ENCODE data around the gene MRPS15.
"Not testable (repeated sequence)": the region's sequence is repeated elsewhere in the genome, so short reads cannot be mapped to it uniquely, and the experiment has no call there.

MRPS15 gene

DNA sequence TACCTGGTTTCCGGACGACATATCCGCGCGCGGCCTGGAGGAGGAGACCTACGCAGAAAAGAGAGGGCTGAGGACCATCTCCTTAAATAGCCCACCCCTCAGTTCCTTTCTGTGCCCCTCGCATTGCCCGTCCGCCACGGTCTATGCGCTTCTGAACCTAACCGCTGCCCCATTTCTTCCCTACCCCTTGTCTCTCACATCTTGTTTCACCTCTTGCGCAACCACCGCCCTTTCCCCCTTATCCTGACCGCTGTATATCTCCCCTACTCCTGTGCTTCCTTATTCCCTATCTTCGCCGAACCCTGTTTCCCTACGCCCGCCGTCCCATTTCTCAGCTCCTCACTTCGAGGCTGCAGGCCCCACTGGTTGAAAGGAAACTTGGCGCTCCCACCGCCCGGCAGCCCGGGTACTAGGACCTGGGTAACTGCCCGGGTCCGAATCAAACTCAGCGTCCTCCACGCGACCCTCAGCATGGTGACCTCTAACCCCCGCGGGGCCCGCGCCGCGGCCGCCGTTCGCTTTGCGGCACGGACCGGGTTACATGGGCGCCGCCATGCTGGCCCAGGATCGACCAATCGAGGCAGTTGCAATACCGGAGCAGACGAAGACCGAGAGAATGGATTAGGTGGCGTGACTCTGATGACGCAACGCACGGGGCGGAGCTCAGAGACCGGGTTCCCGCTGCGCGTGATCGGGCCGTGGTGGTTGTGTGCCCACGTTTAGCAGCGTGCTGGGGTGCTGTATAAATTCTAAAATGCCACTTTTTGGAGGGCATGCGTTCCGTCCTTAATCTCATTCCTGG, at the start of gene MRPS15:
Gene MRPS15, minus strand, starts transcription at position 582 of the 802 bp plus-strand sequence. Its CDS starts 109 bp downstream, at position 473.
- DNase-seq (ENCODE audit: low read depth in 2 of 2), result peak; percentile 91 to 94

DNA sequence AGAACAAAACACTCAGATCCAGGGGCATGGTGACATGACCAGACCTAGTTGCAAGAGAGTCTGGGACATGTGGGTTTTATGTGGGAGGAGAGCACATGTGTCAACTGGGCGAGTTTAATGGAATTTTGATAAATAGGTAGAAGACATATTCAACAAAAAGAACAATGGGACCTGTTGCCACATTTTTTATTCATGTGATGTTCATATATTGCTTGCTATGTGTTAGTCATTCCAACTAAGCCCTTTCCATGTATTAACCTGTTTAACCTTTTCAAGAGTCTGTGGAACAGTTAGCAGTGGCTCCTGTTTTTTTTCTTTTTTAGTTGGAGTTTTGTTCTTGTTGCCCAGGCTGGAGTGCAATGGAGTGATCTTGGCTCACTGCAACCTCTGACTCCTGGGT, 48.7 kb upstream of the MRPS15 start:
- DNase-seq (ENCODE audit: low read depth in 2 of 2), result no peak

DNA sequence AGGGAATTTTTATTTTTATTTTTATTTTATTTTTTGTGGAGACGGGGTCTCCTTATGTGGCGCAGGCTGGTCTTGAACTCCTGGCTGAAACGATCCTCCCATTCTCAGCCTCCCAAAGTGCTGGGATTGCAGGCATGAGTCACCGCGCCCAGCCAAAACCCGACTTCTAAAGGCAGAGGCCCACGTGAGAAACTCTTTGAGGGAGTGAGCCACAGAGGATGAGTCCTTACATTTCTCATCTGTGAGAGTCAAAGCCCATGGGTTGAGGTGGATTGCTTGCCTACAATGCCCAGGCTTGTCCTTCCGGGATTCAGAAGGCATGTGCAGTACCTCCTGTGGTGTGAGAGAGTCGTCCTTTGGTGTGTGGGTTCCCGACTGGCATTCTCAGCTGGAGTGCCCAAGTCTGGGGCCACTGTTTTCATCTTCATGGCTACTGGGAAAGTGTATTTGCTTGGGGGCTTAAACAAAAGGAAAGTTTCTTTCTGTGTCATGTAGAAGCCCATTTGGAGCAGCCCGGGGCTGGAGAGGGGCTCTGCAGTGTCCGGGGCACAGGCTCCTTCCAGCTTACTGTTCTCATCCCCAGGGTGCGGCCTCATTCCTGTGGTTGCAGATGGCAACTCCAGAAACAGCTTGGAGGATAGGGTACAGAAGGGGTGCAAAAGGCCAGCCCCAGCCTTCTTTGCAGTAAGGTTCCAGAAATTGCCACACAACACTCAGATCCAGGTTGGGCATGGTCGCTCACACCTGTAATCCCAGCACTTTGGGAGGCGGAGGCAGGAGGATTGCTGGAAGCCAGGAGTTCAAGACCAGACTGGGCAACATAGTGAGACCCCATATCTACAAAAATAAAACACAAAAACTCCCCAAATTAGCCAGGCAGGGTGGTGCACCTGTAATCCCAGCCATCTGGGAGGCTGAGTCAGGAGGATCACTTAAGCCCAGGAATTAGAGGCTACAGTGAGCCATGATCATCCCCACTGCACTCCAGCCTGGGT, 47.9 kb upstream of the MRPS15 start:
- no peak for DNase-seq (ENCODE audit: low read depth in 2 of 2)

DNA sequence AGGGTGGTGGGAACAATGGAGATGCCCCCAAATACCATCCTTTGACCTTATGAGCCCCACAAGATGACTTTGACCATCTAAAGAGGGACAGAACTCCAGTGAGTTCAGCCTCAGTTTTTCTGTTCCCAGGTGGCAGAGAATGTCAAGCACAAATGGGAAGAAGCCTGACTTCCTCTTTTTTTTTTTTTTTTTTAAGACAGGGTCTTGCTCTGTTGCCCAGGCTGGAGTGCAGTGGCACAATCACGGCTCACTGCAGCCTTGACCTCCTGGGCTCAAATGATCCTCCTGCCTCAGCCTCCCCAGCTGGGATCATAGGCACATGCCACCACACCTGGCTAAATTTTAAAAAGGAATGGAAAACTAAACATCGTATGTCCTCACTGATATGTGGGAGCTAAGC, 47.0 kb upstream of the MRPS15 start:
- DNase-seq (ENCODE audit: low read depth in 2 of 2), result not testable (repeated sequence)

DNA sequence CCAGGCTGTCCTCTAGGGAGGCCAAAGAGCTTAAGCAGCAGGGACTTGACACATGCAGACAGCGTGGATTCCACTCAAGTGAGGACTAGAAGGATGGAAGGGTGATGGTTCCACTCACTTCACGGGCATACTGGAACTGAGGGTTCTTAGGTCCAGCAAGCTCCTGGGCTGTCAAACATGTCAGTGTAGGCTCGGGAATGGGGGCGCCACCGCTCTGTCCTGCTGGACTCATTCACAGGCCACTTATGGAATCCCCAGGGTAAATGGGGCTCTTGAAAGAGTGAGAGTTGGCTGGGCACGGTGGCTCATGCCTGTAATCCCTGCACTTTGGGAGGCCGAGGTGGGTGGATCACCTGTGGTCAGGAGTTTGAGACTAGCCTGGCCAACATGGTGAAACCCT, 46.2 kb upstream of the MRPS15 start:
- DNase-seq (ENCODE audit: low read depth in 2 of 2), result no peak

DNA sequence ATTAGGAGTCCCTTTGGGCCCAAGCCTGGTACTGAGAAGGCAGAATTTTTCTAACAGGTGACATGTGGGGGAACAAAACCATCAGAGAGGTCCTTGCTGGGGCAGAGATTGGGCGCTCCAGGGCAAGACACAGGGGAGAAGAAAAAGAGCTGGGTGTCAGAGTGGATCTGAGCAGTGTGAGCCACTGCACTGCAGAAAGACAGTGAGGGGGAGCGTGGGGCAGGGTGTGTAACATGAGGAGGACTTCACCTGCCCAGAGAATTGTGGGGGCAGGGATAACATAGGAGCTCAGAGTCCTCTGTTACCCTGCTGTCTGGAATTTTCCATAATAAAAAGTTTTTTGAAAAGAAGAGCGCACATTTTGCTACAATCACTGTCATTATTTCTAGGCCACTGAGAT, 44.1 kb upstream of the MRPS15 start:
- DNase-seq (ENCODE audit: low read depth in 2 of 2), result no peak

DNA sequence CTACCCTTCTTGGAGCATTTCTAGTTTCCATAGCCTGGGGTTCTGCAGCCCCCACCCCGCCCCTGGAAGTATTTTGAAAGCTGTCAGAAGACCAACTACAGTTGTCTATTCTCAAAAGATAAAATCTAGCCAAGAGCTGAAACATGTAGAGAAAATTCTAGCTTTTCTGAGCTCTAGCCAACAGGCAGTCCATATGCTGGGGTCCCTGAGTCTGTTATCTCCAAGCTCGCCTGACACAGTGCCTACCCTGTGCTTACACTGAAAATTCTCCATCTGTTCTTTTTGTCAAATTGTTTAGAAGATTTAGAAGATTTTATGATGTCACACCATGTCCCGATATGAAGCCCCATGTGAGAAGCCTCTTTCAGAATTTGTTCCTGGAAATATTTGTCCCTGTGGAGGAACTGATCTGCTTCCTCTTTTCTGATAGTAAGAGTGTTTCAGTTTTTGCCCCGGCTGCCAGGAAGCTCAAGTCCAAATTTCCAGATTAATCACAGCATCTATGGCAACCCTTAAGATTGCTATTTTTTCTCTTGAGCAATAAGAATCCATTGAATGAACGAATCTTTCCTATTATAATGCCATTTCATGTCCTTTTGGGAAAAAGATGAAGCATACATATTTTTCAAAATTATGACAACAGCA, 42.2 kb upstream of the MRPS15 start:
- no peak for DNase-seq (ENCODE audit: low read depth in 2 of 2)

DNA sequence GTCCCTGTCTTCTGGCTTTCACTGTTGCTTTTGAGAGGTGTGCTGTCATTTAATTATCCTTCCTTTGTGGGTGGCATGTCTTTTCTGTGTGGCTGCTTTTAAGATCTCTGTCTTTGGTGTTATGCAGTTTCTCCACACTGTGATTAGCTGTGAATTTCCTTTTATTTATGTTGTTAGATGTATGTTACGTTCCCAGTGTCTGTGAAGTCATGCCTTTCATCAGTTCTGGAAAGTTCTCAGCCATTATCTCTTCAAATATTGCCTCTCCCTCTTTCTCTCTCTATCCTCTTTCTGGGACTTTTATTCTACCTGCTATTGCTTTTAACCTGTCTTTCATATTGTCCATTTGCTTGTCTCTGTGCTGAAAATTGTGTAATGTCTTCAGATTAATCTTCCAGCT, 39.5 kb upstream of the MRPS15 start:
- no peak for DNase-seq (ENCODE audit: low read depth in 2 of 2)

DNA sequence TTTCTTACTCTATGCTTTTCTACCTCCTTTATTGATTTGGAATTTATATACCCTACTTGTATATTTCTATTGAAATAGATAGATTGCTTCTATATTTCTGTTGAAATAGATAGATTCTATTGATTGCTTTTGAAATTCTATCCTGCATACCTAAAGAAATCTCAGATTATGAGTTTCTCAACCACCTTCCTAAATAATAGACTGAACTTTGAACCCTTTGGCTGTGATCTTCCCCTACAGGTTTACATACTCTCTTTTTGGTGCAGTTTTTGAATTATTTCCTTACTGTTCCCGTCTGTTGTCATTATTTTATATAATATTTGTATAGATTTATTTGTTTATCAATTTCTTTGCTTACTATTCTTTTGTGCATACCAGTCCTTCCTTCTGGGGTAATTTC, 39.0 kb upstream of the MRPS15 start:
- no peak for DNase-seq (ENCODE audit: low read depth in 2 of 2)

DNA sequence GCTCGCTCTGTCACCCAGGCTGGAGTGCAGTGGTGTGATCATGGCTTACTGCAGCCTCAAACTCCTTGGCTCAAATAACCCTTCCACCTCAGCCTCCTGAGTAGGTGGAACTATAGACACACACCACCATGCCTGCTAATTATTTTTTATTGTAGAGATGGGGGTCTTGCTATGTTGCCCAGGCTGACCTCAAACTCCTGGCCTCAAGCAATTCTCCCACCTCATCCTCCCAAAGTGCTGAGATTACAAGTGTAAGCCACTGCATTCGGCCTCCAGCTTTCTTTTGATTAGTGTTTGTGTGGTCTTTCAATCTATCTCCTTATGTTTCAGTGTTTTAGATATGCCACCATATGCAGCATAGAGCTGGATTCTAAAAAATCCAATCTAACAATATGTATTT, 38.4 kb upstream of the MRPS15 start:
- no peak for DNase-seq (ENCODE audit: low read depth in 2 of 2)

DNA sequence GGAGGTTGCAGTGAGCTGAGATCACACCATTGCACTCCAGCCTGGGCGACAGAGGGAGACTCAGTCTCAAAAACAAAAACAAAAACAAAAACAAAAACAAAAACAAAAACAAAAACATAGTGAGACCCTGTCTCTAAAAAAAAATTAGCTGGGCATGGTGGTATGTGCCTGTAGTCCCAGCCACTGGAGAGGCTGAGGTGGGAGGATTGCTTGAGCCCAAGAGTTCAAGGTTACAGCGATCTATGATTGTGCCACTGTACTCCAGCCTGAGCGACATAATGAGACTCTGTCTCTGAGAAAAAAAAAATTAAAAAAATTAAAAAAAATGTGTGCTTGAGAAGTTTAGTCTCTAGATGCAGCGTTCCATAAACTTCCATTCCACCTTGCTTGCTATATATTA, 37.7 kb upstream of the MRPS15 start:
- DNase-seq (ENCODE audit: low read depth in 2 of 2), result not testable (repeated sequence)

DNA sequence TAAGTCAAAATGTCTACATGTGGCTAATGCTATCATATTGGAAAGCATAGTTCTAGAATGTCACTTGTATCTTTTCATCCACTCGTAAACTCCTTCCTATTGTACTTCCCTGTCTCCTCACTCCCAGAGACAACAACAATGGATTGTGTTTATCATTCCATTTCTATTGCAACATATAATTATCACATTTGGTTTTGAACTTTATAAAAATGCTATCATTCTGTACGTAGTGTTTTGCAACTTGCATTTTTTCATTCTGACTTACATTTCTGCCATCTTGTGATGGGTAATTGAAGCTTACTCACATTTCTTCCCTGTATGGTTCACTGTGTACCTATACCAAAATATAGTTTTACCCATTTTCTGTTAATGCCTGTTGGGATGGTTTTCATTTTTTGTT, 33.0 kb upstream of the MRPS15 start:
- DNase-seq (ENCODE audit: low read depth in 2 of 2), result no peak

DNA sequence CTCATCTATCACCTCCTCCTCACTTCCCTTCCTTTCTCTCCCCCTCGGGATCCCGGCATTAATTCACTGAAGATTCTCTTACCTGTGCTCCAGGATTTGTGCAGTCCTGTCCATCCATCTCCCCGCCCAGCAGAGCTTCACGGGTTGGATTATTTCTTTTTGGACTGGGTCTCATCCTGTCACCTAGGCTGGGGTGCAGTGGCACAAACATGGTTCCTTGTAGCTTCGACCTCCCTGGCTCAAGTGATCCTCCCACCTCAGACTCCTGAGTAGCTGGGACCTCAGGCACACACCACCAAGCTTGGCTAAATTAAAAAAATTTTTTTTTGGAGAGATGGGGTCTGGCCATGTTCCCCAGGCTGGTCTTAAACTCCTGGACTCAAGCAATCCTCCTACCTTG, 30.8 kb upstream of the MRPS15 start:
- DNase-seq (ENCODE audit: low read depth in 2 of 2), result no peak

DNA sequence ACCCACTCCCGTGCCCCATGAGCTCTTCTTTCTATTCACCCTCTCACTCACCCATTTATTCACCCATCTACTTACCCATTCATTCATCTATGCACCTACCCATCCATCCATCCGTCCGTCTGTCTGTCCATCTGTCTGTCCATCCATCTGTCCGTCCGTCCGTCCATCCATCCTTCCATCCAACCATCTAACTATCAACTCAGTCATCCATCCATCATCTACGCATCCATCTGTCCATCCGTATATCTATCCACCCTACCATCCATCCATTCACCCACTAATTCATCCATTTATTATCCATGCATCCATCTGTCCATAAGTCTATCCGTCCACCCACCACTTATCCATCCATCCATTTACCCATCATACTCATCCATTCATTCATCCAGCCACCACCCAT, 29.3 kb upstream of the MRPS15 start:
- no peak for DNase-seq (ENCODE audit: low read depth in 2 of 2)

DNA sequence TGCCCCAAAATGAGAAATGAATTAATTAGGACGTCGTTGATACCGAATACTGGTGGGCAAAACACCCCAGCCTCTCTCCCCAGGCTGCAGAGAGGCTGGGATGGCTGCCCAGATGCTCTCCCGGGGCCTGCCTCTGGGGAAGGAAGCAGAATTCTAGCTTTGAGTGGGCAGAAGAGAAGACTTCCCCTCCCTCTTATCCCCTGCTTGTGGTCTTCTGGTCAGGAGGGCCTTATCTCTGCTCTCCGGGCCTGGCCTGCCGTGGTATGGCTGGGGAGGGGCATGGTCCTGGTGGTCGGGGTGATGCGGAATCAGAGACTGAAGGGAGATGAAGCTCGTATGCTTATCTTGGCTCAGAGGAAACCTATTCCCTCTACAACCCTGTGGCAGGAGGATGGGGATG, 28.3 kb upstream of the MRPS15 start:
- DNase-seq (ENCODE audit: low read depth in 2 of 2), result no peak

DNA sequence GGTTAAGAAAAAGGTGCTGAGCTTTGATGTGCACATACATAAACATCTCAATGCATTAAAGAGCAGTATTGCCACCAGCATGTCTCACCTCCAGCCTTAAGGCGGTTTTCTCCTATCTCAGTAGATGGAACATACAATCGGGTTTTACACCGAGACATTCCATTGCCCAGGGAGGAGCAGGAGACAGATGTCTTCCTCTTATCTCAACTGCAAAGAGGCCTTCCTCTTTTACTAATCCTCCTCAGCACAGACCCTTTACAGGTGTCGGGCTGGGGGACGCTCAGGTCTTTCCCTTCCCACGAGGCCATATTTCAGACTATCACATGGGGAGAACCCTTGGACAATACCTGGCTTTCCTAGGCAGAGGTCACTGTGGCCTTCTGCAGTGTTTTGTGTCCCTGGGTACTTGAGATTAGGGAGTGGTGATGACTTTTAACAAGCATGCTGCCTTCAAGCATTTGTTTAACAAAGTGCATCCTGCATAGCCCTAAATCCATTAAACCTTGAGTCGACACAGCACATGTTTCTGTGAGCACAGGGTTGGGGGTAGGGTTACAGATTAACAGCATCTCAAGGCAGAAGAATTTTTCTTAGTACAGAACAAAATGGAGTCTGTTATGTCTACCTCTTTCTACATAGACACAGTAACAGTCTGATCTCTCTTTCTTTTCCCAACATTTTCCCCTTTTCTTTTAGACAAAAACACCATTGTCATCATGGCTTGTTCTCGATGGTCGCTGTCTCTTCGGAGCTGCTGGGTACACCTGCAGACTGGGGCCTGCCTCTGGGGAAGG, 25.3 kb upstream of the MRPS15 start:
- not testable (repeated sequence) for DNase-seq (ENCODE audit: low read depth in 2 of 2)

DNA sequence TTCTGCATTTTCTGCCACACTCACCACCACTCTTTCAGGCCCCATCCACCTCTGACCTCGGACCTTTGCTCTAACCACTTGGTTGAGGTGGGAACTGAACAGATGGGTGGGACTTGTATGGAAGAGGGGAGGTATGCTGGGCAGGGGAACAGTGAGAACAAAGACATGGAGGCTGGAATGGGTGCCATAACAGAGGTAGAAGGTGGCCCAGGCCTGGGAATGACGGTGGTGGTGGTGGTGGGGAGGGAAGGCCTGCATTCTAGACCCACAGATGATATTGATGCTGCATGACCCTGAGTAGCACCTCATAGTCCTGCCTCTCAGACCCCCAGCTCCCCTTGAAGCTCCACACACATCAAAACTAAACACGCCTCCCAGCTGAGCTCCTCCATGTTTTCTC, 23.7 kb upstream of the MRPS15 start:
- no peak for DNase-seq (ENCODE audit: low read depth in 2 of 2)

DNA sequence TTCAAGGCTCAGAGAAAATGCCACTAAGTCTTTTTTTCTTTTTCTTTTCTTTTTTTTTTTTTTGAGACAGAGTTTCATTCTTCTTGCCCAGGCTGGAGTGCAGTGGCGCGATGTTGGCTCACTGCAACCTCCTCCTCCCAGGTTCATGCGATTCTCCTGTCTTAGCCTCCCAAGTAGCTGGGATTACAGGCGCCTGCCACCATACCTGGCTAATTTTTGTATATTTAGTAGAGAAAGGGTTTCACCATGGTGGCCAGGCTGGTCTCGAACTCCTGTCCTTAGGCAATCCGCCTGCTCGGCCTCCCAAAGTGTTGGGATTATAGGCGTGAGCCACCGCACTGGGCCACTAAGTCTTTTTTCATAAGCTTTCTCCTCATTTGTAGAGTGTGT, 23.1 kb upstream of the MRPS15 start:
- not testable (repeated sequence) for DNase-seq (ENCODE audit: low read depth in 2 of 2)

DNA sequence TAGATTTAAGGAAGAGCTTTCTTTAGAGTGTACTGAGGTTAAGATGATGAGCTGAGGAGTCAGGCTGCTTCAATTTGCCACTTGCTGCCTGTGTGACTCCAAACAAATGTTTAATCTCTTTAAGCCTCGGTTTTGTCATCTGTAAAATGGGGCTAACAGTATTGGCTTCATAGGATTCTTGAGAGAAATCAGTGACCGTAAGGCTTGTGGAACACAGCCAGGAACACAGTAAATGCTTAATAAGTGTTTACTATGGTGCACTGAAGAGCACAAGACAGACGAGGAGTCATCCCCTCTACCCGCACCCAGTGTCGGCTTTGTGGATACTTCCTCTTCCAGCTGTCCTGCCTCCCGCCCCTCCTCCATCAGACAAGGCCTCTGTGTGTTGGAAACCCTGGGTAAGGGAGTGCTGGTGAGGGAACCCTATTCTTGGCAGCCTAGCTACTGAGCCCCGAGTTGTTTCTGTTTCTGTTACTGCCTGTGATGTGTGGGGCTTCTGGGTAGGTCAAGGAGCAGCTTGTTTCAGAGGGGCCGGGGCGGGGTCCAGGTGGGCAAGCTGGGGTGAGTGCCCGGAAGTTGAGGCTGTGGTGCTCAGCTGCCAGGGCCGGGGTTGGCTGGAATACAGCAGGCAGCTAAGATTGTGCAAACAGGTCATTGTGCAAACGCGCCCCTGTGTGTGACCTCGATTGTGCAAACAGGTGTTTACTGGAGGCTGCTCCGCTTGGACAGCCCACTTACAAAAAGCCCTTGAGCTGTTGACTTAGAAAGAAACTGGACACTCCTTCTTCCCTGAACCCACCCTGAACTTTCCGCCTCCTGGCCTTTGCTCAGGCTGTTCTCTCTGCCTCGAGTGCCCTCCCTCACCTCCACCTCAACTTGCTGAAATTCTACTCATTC, 22.5 kb upstream of the MRPS15 start:
- DNase-seq (ENCODE audit: low read depth in 2 of 2), result no peak

DNA sequence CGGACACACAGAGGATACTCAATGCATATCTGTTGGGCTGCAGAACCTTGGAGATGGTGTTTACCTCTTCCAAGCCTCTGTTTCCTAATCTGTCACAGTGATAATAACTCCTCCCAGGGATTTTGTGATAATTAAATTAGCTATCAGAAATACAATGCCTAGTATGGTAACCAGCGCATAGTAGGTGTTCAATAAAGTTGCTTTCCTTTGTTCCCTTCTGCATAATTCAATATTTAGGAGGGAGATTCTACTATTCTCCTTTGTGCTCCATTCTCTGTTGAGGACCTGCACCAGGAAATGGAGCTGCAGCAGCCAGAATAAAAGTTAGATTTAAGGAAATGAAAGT, 21.9 kb upstream of the MRPS15 start:
- no peak for DNase-seq (ENCODE audit: low read depth in 2 of 2)

DNA sequence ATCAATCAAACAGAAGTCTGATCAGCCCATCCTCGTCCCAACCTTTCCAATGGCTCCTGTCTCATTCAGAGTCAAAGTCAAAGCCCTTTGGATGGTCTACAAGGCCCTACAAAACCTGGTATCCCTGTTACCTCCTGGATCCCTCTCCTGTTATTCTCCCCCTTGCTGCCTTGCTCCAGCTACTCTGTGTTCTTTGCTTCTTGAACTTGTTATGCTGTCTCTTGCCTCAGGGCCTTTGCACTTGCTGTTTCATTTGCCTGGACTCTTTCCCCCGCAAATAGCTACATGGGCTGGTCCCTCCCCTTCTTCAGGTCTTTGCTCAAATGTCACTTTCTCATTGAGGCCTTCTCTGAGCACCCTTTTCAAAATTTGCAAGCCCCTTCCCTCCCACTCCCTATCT, 19.9 kb upstream of the MRPS15 start:
- no peak for DNase-seq (ENCODE audit: low read depth in 2 of 2)

Data from stimulated activated CD8-positive, alpha-beta memory T cell treated with anti-CD3 and anti-CD28 coated beads, Interleukin-2, amount 100 ng/mL, for 48 hours (primary cell).